ENCODE results near the gene OR2W3. TPM values are rescaled to one million over a fixed set of nuclear protein-coding genes. Genes with fewer than 3 reads are reported as not detected.
A peak's percentile ranks its signal among the peaks of the same experiment; 100 is the strongest.

OR2W3 gene
- total RNA-seq, 4 donors from 2014 or later, result 1.5 to 6.9 (median 2.3) TPM

- Histone ChIP-seq H3K27me3 (no peaks in the 10 kb centered on the region), H3K27ac (no peak overlapping the region), H3K4me3 (no peak overlapping the region), H3K36me3 (no peaks in the 10 kb centered on the region), H3K4me1 (peaks cover 0 to 10% (median 0%) of the 10 kb centered on the region in 4 donors), H3K9me3 (peaks cover 0 to 5% (median 0%) of the 10 kb centered on the region in 4 donors)
- DNase-seq (ENCODE audit: low spot score in 2 of 2), result no peak
- WGBS, 2 donors, result 86% methylated on average over 4 of the region's 4 CpGs
- no peak for TF ChIP-seq POLR2A (IDR thresholded peaks at IDR 0.05)
- no peak for TF ChIP-seq CTCF (IDR thresholded peaks at IDR 0.05)
- no peak for TF ChIP-seq EP300 (IDR thresholded peaks at IDR 0.05)
Measured at GRCh38 chr1:247855911-247856310, 39.5 kb upstream of the OR2W3 start.

GRCh38 chr1:247857069-247857984, 38.1 kb upstream of the OR2W3 start, which contains the start of gene TRIM58:
TSS of gene TRIM58 (plus strand) at chr1:247857187. CDS start at chr1:247857247, 60 bp downstream.
- peaks cover 0 to 5% (median 0%) of the 10 kb centered on the region in 4 donors for H3K9me3 ChIP-seq
- H3K36me3 ChIP-seq, result no peaks in the 10 kb centered on the region
- no peak for DNase-seq (ENCODE audit: low spot score in 2 of 2)
- peak within 1 kb of the TSS; percentile 28 to 53 (median 46) for H3K4me3 ChIP-seq
- H3K4me1 ChIP-seq, result peaks cover 0 to 10% (median 0%) of the 10 kb centered on the region in 4 donors
- TF ChIP-seq CTCF (IDR thresholded peaks at IDR 0.05) (peak in 4 of 5 experiments; percentile 19 to 66 (median 37)), POLR2A (IDR thresholded peaks at IDR 0.05) (no peak)
- no peaks in the 10 kb centered on the region for H3K27me3 ChIP-seq
- 3 to 6% methylated on average over 39 to 81 of the region's 109 CpGs for WGBS, 2 donors
- H3K27ac ChIP-seq, result peak within 1 kb of the TSS in 3 of 4 donors; percentile 32 to 72 (median 70)

GRCh38 chr1:247857985-247858619, 37.3 kb upstream of the OR2W3 start:
- Histone ChIP-seq H3K36me3 (no peaks in the 10 kb centered on the region), H3K4me3 (peak overlapping the region; percentile 28 to 53 (median 46))
- TF ChIP-seq CTCF (IDR thresholded peaks at IDR 0.05), result no peak

GRCh38 chr1:247862756-247863155, 32.6 kb upstream of the OR2W3 start:
- peaks cover 0 to 1% (median 0%) of the 10 kb centered on the region in 4 donors for H3K4me1 ChIP-seq
- no peaks in the 10 kb centered on the region for H3K36me3 ChIP-seq
- H3K9me3 ChIP-seq, result no peaks in the 10 kb centered on the region
- no peaks in the 10 kb centered on the region for H3K27me3 ChIP-seq
- no peak overlapping the region for H3K4me3 ChIP-seq
- DNase-seq (ENCODE audit: low spot score in 2 of 2), result no peak
- TF ChIP-seq EP300 (IDR thresholded peaks at IDR 0.05) (no peak), POLR2A (IDR thresholded peaks at IDR 0.05) (no peak), CTCF (IDR thresholded peaks at IDR 0.05) (no peak)
- WGBS, 2 donors, result 87 to 90% methylated on average over 4 of the region's 4 CpGs
- H3K27ac ChIP-seq, result no peak overlapping the region

More at GRCh38 chr1:247857985-247858619, 37.3 kb upstream of the OR2W3 start:
- Histone ChIP-seq H3K9me3 (peaks cover 0 to 5% (median 0%) of the 10 kb centered on the region in 4 donors), H3K27ac (peak overlapping the region in 3 of 4 donors; percentile 32 to 72 (median 70)), H3K27me3 (no peaks in the 10 kb centered on the region), H3K4me1 (peaks cover 0 to 10% (median 0%) of the 10 kb centered on the region in 4 donors)
- 32 to 39% methylated on average over 15 of the region's 15 CpGs for WGBS, 2 donors
- DNase-seq (ENCODE audit: low spot score in 2 of 2), result no peak

Data from tibial nerve (tissue), 4 donors.